SK-N-SH (cell line): ENCODE data around the gene MUCL1. TPM values are rescaled to one million over a fixed set of nuclear protein-coding genes. Genes with fewer than 3 reads are reported as not detected.

Source experiments
- CTCF ChIA-PET: fragments of 300-600, 350-600 bp; formaldehyde crosslinking; extraction: SDS; loops from one replicate; lab custom pipeline; 2021; lab: Yijun Ruan, JAX
- POLR2A ChIA-PET: fragments of 350-600 bp; sonication (Branson Sonifier 250); formaldehyde crosslinking; extraction: SDS; loops from one replicate; lab custom pipeline; 2020; ENCODE audit warnings: antibody characterized with exemption, inconsistent platforms; lab: Yijun Ruan, JAX
- DNase-seq: peaks from one replicate; pipeline ENCODE4 v3.0.0; 2012
- H2AFZ ChIP-seq: fragments of 200-600 bp; sonication (generic); 2 replicates; pipeline ENCODE4 v1.8.1; 2016; ENCODE audit warnings: antibody characterized with exemption, mild to moderate bottlenecking, low read depth
- H3F3A ChIP-seq: fragments of 200-600 bp; sonication (generic); replicated peaks from 2 replicates; pipeline ENCODE3; 2016; ENCODE audit warnings: antibody characterized with exemption, mild to moderate bottlenecking; ENCODE audit not compliant: insufficient read depth
- H3K27ac ChIP-seq, 2 experiments: fragments of 200-500 bp in 1 of 2; fragments of 200-600 bp in 1 of 2; sonication (Bioruptor generic) in 1 of 2; sonication (generic), shearing (Covaris generic) in 1 of 2; 2 replicates each; pipeline versions ENCODE4 v1.5.1 to v1.6.1; 2014 to 2016; ENCODE audit warnings: low read depth in 2 of 2, inconsistent platforms in 1 of 2, low read length in 1 of 2, mild to moderate bottlenecking in 1 of 2, mixed read lengths in 1 of 2
- H3K27me3 ChIP-seq: fragments of 200-600 bp; sonication (generic), shearing (Covaris generic); 2 replicates; pipeline ENCODE4 v1.6.1; 2016; ENCODE audit warnings: mixed run types; ENCODE audit not compliant: insufficient read depth
- H3K36me3 ChIP-seq, 2 experiments: fragments of 200-500 bp in 1 of 2; fragments of 200-600 bp in 1 of 2; sonication (Bioruptor generic) in 1 of 2; sonication (generic) in 1 of 2; replicated peaks in 1 of 2; 2 replicates each; pipeline versions ENCODE3 to v1.5.1; 2014 to 2016; ENCODE audit warnings: low read length in 1 of 2, mild to moderate bottlenecking in 1 of 2; ENCODE audit not compliant: insufficient read depth in 2 of 2, control insufficient read depth in 1 of 2
- H3K4me1 ChIP-seq, 2 experiments: fragments of 200-500 bp in 1 of 2; fragments of 200-600 bp in 1 of 2; sonication (Bioruptor generic) in 1 of 2; sonication (generic), shearing (Covaris generic) in 1 of 2; 2 replicates each; pipeline versions ENCODE4 v1.5.1 to v1.6.1; 2014 to 2016; ENCODE audit warnings: low read depth in 1 of 2, low read length in 1 of 2, mixed run types in 1 of 2; ENCODE audit not compliant: insufficient read depth in 2 of 2, control insufficient read depth in 1 of 2
- H3K4me2 ChIP-seq: fragments of 200-600 bp; sonication (generic), shearing (Covaris generic); 2 replicates; pipeline ENCODE4 v1.6.1; 2017; ENCODE audit warnings: mixed run types
- H3K4me3 ChIP-seq, 2 experiments: fragments of 200-500 bp in 1 of 2; fragments of 200-600 bp in 1 of 2; sonication (Bioruptor generic) in 1 of 2; sonication (generic), shearing (Covaris generic) in 1 of 2; 2 replicates each; pipeline versions ENCODE4 v1.5.1 to v1.8.1; 2014 to 2016; ENCODE audit warnings: low read depth in 2 of 2, inconsistent platforms in 1 of 2, low read length in 1 of 2, mild to moderate bottlenecking in 1 of 2, mixed read lengths in 1 of 2, moderate library complexity in 1 of 2
- H3K79me2 ChIP-seq: fragments of 200-600 bp; sonication (generic); 2 replicates; pipeline ENCODE4 v1.8.1; 2017; ENCODE audit warnings: mild to moderate bottlenecking; ENCODE audit not compliant: insufficient read depth
- H3K9ac ChIP-seq: fragments of 200-600 bp; sonication (generic); 2 replicates; pipeline ENCODE4 v1.6.1; 2017; ENCODE audit warnings: mixed run types
- H3K9me2 ChIP-seq: fragments of 200-600 bp; sonication (generic); 2 replicates; pipeline ENCODE4 v1.6.1; 2017; ENCODE audit warnings: mixed run types
- H3K9me3 ChIP-seq: fragments of 200-600 bp; sonication (generic); 2 replicates; pipeline ENCODE4 v1.6.1; 2017; ENCODE audit warnings: mixed run types, mild to moderate bottlenecking, moderate library complexity
- H4K20me1 ChIP-seq: fragments of 200-600 bp; sonication (generic); 2 replicates; pipeline ENCODE4 v1.6.1; 2017; ENCODE audit warnings: mild to moderate bottlenecking, mixed run types; ENCODE audit not compliant: insufficient read depth
- CHD2 ChIP-seq: fragments of 150-350 bp; IDR thresholded peaks from 2 replicates; pipeline ENCODE4 v1.6.1; 2018; ENCODE audit warnings: low read length; ENCODE audit not compliant: partially characterized antibody
- ELF1 ChIP-seq: IDR thresholded peaks from 2 replicates; pipeline ENCODE4 v1.4.0; 2012
- FOSL2 ChIP-seq: IDR thresholded peaks from 2 replicates; pipeline ENCODE4 v1.4.0; 2012; ENCODE audit warnings: low read depth, mild to moderate bottlenecking, moderate library complexity, borderline replicate concordance
- FOXJ3 ChIP-seq: sonication (generic); formaldehyde crosslinking; IDR thresholded peaks from 2 replicates; pipeline ENCODE4 v1.5.1; 2020; ENCODE audit warnings: mild to moderate bottlenecking, missing genetic modification reagents
- GABPA ChIP-seq: IDR thresholded peaks from 2 replicates; pipeline ENCODE4 v1.4.0; 2012; ENCODE audit warnings: low read depth, mild to moderate bottlenecking
- MEF2A ChIP-seq: IDR thresholded peaks from 2 replicates; pipeline ENCODE4 v1.4.0; 2012; ENCODE audit warnings: low read depth, borderline replicate concordance
- MXI1 ChIP-seq: IDR thresholded peaks from 2 replicates; pipeline ENCODE4 v1.6.1; 2012; ENCODE audit warnings: mild to moderate bottlenecking, low read depth, low read length, improper control_type of control experiment
- NRF1 ChIP-seq: IDR thresholded peaks from 2 replicates; pipeline ENCODE4 v1.6.1; 2012; ENCODE audit warnings: low read depth, mild to moderate bottlenecking, low read length
- RAD21 ChIP-seq: IDR thresholded peaks from 2 replicates; pipeline ENCODE4 v1.6.1; 2012; ENCODE audit warnings: mild to moderate bottlenecking, low read length
- SIN3A ChIP-seq: IDR thresholded peaks from 2 replicates; pipeline ENCODE4 v1.6.1; 2012; ENCODE audit warnings: low read depth, mild to moderate bottlenecking, low read length, moderate library complexity, borderline replicate concordance
- WGBS: methylation state at CpG from one replicate; pipeline ENCODE4 v1.1.6; 2017; ENCODE audit warnings: low lambda C conversion rate; 5-methylcytosine and 5-hydroxymethylcytosine counted together
- polyA plus RNA-seq, 3 experiments: library from polyadenylated mRNA; depleted of rRNA; stranded (reverse); fragments of >200 nt; gene quantifications; 2 replicates each; pipeline ENCODE4 v1.2.3, GENCODE V29; 2012
- TF ChIP-seq, protein P1 (sequence below): fragments of 150-350 bp; IDR thresholded peaks from 2 replicates; pipeline ENCODE4 v1.6.1; 2016; ENCODE audit warnings: mild to moderate bottlenecking, low read depth, low read length
- TF ChIP-seq, protein P2 (sequence below): fragments of 150-350 bp; IDR thresholded peaks from 2 replicates; pipeline ENCODE4 v1.6.1; 2017; ENCODE audit warnings: antibody characterized with exemption, low read length, low read depth, borderline replicate concordance
- TF ChIP-seq, protein P3 (sequence below): IDR thresholded peaks from 2 replicates; pipeline ENCODE4 v1.4.0; 2012; ENCODE audit warnings: low read depth
- TF ChIP-seq, protein P4 (sequence below): IDR thresholded peaks from 2 replicates; pipeline ENCODE4 v1.4.0; 2012; ENCODE audit warnings: low read depth, borderline replicate concordance

Gene MUCL1
- polyA plus RNA-seq, 1 of the 3 experiments (the other 2 are of a cell fraction): not detected

DNA sequence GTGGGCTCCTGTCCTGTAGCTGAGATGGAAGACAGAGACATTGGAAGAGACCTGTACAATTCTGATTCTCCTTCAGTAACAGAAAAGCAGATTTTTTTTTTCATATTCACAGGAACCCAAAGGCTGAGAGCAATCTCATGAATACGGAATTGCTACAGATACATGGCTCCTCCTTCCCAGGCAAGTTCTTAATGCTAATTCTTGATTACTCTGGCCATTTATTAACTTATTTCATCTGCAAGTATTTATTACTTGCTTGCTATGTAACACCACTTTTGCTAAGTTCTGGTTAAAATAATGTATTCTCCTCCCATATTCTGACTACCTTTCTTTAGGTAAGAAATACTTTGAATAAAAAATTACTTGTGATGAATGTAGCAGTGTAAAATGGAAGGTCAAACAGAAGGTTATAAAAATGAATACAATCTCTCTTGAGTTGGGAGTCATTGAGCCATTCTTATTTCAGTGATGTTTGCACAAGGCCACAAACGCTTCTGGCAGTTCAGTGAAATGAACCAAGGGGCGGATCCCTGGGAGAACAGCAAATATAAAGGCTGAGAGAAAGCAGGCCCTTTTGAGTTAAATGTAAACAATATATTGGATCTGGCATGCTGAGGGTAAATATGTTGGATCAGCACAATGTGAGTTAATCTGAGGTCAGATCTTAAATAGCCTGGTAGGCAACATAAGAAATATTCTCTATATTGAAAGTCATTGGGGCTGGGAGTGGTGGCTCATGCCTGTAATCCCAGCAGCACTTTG is 37.6 kb downstream of the MUCL1 start:
- Histone ChIP-seq H4K20me1 (no peaks in the 10 kb centered on the region), H3K9ac (no peak overlapping the region)
- no peak for DNase-seq
- CTCF ChIA-PET: no interaction called here
- no peak for TF ChIP-seq RAD21
- TF ChIP-seq FOXJ3: no peak
- TF ChIP-seq, protein P1, sequence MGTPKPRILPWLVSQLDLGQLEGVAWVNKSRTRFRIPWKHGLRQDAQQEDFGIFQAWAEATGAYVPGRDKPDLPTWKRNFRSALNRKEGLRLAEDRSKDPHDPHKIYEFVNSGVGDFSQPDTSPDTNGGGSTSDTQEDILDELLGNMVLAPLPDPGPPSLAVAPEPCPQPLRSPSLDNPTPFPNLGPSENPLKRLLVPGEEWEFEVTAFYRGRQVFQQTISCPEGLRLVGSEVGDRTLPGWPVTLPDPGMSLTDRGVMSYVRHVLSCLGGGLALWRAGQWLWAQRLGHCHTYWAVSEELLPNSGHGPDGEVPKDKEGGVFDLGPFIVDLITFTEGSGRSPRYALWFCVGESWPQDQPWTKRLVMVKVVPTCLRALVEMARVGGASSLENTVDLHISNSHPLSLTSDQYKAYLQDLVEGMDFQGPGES: no peak
- TF ChIP-seq CHD2: no peak
- TF ChIP-seq NRF1: no peak
- no peak for TF ChIP-seq FOSL2
- TF ChIP-seq MEF2A: no peak
- TF ChIP-seq ELF1: no peak
- no peak for TF ChIP-seq MXI1
- TF ChIP-seq, protein P2, sequence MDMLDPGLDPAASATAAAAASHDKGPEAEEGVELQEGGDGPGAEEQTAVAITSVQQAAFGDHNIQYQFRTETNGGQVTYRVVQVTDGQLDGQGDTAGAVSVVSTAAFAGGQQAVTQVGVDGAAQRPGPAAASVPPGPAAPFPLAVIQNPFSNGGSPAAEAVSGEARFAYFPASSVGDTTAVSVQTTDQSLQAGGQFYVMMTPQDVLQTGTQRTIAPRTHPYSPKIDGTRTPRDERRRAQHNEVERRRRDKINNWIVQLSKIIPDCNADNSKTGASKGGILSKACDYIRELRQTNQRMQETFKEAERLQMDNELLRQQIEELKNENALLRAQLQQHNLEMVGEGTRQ: no peak
- TF ChIP-seq GABPA: no peak
- TF ChIP-seq, protein P3, sequence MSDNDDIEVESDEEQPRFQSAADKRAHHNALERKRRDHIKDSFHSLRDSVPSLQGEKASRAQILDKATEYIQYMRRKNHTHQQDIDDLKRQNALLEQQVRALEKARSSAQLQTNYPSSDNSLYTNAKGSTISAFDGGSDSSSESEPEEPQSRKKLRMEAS: no peak
- TF ChIP-seq, protein P4, sequence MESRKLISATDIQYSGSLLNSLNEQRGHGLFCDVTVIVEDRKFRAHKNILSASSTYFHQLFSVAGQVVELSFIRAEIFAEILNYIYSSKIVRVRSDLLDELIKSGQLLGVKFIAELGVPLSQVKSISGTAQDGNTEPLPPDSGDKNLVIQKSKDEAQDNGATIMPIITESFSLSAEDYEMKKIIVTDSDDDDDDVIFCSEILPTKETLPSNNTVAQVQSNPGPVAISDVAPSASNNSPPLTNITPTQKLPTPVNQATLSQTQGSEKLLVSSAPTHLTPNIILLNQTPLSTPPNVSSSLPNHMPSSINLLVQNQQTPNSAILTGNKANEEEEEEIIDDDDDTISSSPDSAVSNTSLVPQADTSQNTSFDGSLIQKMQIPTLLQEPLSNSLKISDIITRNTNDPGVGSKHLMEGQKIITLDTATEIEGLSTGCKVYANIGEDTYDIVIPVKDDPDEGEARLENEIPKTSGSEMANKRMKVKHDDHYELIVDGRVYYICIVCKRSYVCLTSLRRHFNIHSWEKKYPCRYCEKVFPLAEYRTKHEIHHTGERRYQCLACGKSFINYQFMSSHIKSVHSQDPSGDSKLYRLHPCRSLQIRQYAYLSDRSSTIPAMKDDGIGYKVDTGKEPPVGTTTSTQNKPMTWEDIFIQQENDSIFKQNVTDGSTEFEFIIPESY: no peak
- TF ChIP-seq SIN3A: no peak
- TF ChIP-seq, all 33 proteins: peak for 0
- no peak overlapping the region for H3K4me2 ChIP-seq
- H3K9me2 ChIP-seq: no peaks in the 10 kb centered on the region
- no peak overlapping the region for H3K27ac ChIP-seq
- no peaks in the 10 kb centered on the region for H3K79me2 ChIP-seq
- H3K9me3 ChIP-seq: no peaks in the 10 kb centered on the region
- no peaks in the 10 kb centered on the region for H3K4me1 ChIP-seq
- no peaks in the 10 kb centered on the region for H3K36me3 ChIP-seq
- no peak overlapping the region for H3K4me3 ChIP-seq
- no peak overlapping the region for H2AFZ ChIP-seq
- no peaks in the 10 kb centered on the region for H3F3A ChIP-seq
- POLR2A ChIA-PET: no interaction called here
- no peaks in the 10 kb centered on the region; the same call in 1 of the 2 replicates for H3K27me3 ChIP-seq
- 3% methylated on average over 3 of the region's 3 CpGs for WGBS

Other genes starting within 250 kb of the MUCL1 start
- gene LACRT, start 219.6 kb upstream of the MUCL1 start, polyA plus RNA-seq (2012; rRNA removed): not detected in 2 replicates
- not detected in 2 replicates for gene DCD, start 206.2 kb upstream of the MUCL1 start, polyA plus RNA-seq (2012; rRNA removed)
- not detected in 2 replicates for gene TESPA1, start 130.2 kb downstream of the MUCL1 start, polyA plus RNA-seq (2012; rRNA removed)
- gene NEUROD4, start 165.5 kb downstream of the MUCL1 start, polyA plus RNA-seq (2012; rRNA removed): not detected in 2 replicates